Measurements from ENCODE around the gene SUDS3. TPM values are rescaled to one million over a fixed set of nuclear protein-coding genes. Genes with fewer than 3 reads are reported as not detected.
A peak's percentile ranks its signal among the peaks of the same experiment; 100 is the strongest.

Gene SUDS3
- total RNA-seq, 1 experiment from 2014 or later: 42.8 TPM

DNA sequence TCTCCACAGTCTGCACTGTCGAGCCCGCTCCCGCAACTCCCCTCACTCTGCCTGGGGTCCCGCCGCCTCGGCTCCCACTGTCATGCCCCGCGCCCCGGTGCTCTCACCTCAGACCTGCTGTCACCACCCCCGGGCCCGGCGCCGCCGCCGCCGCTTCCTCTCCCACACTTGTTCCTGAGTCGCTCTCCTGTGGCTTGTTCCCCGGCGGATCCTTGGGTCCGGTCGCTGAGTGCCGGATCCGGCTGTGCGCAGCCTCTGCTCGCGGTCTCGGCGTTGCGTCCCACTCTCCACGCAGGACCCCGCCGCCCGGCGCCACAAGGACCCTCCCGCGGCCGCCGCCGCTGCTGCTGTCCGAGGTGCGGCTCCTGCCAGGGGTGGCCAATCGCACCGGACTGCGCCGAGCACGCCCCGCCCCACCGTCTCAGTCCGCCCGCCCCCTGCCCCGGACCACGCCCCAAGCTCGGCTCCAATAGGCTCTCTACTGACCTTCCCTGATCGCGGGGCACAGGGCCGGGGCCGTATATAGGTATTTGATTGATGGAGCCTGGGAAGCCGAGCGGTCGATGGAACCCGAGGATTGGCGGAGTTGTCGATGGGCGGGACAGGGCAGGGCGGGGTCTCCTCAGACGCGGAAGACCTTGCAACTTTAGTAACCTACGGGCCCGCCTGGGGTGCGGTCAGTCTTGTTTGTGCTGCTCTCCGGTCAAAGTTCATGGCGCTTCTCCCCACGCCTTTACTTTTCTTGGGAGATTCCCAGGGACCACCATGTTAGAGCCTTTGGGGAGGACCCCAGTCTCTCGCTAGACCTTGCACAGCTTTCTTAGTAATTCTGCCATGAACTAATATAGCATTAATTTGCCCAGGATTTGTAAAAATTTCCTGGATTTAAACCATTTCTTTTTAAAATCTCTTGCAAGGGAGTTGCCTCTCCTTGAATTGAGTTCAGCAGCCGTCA is 3.5 kb upstream of the SUDS3 start, which contains the start of gene TAOK3:
TSS of gene TAOK3 (minus strand) at position 367 of the 955 bp plus-strand sequence. CDS start 117,340 bp downstream, outside the sequence.
- H3K4me1 ChIP-seq: peaks cover 7% of the 10 kb centered on the region; the same call in 1 of the 2 replicates
- Mint-ChIP-seq H3K4me3 (ENCODE audit: unreplicated experiment) (peak within 1 kb of the TSS; percentile 93), H3K9me3 (ENCODE audit: unreplicated experiment) (no peaks in the 10 kb centered on the region), H3K36me3 (ENCODE audit: insufficient read depth, unreplicated experiment) (peaks cover 6% of the 10 kb centered on the region), H3K4me1 (ENCODE audit: low read depth, unreplicated experiment) (peaks cover 7% of the 10 kb centered on the region), H3K27ac (ENCODE audit: unreplicated experiment) (peak within 1 kb of the TSS; percentile 86), H3K27me3 (ENCODE audit: insufficient read depth, unreplicated experiment) (no peaks in the 10 kb centered on the region)
- H3K27me3 ChIP-seq (replicated peaks; ENCODE audit: control insufficient read depth, insufficient read depth, low read length): no peaks in the 10 kb centered on the region
- H3K4me3 ChIP-seq (ENCODE audit: low read depth, low read length): peak within 1 kb of the TSS; percentile 74
- ChIA-PET POLR2A (interaction anchor here (0.6 to 1.0 kb wide), 3 partner anchors 25 to 559 kb away, joined by 3 to 10 read pairs (median 4); partner anchors contain the start of gene PEBP1), CTCF (interaction anchor here (0.6 to 1.0 kb wide), 5 partner anchors 11 to 252 kb away, joined by 4 to 7 read pairs (median 4); no protein-coding TSS in a partner anchor)
- intact Hi-C loops (cut with micrococcal nuclease; ENCODE audit: unreplicated experiment): loop anchor here (1.0 to 2.0 kb wide), 3 partner anchors 191 to 310 kb away; no protein-coding TSS in a partner anchor
- no peaks in the 10 kb centered on the region for H3K36me3 ChIP-seq (ENCODE audit: control insufficient read depth, insufficient read depth, low read length)
- TF ChIP-seq CTCF (IDR thresholded peaks at IDR 0.05; ENCODE audit: insufficient read depth in 1 of 2, low read depth in 1 of 2, low read length in 1 of 2, severe bottlenecking in 1 of 2, unreplicated experiment in 1 of 2): no peak
- H3K9me3 ChIP-seq: no peaks in the 10 kb centered on the region
- BruUV-seq (replicated peaks): no TSS peak
- peak; percentile 98 to 99 for DNase-seq

- no peaks in the 10 kb centered on the region for H3K9me3 ChIP-seq
- Mint-ChIP-seq H3K9me3 (ENCODE audit: unreplicated experiment) (no peaks in the 10 kb centered on the region), H3K27me3 (ENCODE audit: insufficient read depth, unreplicated experiment) (no peaks in the 10 kb centered on the region), H3K27ac (ENCODE audit: unreplicated experiment) (peak overlapping the region; percentile 86), H3K4me3 (ENCODE audit: unreplicated experiment) (peak overlapping the region; percentile 93), H3K4me1 (ENCODE audit: low read depth, unreplicated experiment) (peaks cover 7% of the 10 kb centered on the region), H3K36me3 (ENCODE audit: insufficient read depth, unreplicated experiment) (peaks cover 6% of the 10 kb centered on the region)
- H3K4me1 ChIP-seq: peaks cover 7% of the 10 kb centered on the region; the same call in 1 of the 2 replicates
- peak overlapping the region; percentile 38 for H3K4me3 ChIP-seq (ENCODE audit: low read depth, low read length)
- no peaks in the 10 kb centered on the region for H3K36me3 ChIP-seq (ENCODE audit: control insufficient read depth, insufficient read depth, low read length)
- intact Hi-C loops (cut with micrococcal nuclease; ENCODE audit: unreplicated experiment): loop anchor here (1.0 to 2.0 kb wide), 3 partner anchors 191 to 311 kb away; no protein-coding TSS in a partner anchor
- TF ChIP-seq CTCF (IDR thresholded peaks at IDR 0.05; ENCODE audit: insufficient read depth in 1 of 2, low read depth in 1 of 2, low read length in 1 of 2, severe bottlenecking in 1 of 2, unreplicated experiment in 1 of 2): no peak
- no peak for DNase-seq
- POLR2A ChIA-PET: interaction anchor here (0.5 kb wide), 2 partner anchors 108 to 252 kb away, joined by 3 to 6 read pairs; no protein-coding TSS in a partner anchor
- CTCF ChIA-PET: no interaction called here
- no peaks in the 10 kb centered on the region for H3K27me3 ChIP-seq (replicated peaks; ENCODE audit: control insufficient read depth, insufficient read depth, low read length)
- BruUV-seq (replicated peaks): no TSS peak
Measured at GRCh38 chr12:118373616-118374015, 2.7 kb upstream of the SUDS3 start.

GRCh38 chr12:118374126-118374725 is 2.1 kb upstream of the SUDS3 start:
- CTCF ChIA-PET: no interaction called here
- TF ChIP-seq CTCF (IDR thresholded peaks at IDR 0.05; ENCODE audit: insufficient read depth in 1 of 2, low read depth in 1 of 2, low read length in 1 of 2, severe bottlenecking in 1 of 2, unreplicated experiment in 1 of 2): no peak
- DNase-seq: no peak
- H3K9me3 ChIP-seq: no peaks in the 10 kb centered on the region
- Mint-ChIP-seq H3K4me1 (ENCODE audit: low read depth, unreplicated experiment) (peaks cover 7% of the 10 kb centered on the region), H3K4me3 (ENCODE audit: unreplicated experiment) (peak overlapping the region; percentile 93), H3K36me3 (ENCODE audit: insufficient read depth, unreplicated experiment) (peaks cover 9% of the 10 kb centered on the region), H3K27me3 (ENCODE audit: insufficient read depth, unreplicated experiment) (no peaks in the 10 kb centered on the region), H3K27ac (ENCODE audit: unreplicated experiment) (peak overlapping the region; percentile 86), H3K9me3 (ENCODE audit: unreplicated experiment) (no peaks in the 10 kb centered on the region)
- H3K4me1 ChIP-seq: peaks cover 7% of the 10 kb centered on the region; the same call in 1 of the 2 replicates
- POLR2A ChIA-PET: interaction anchor here (0.5 kb wide), 2 partner anchors 109 to 253 kb away, joined by 3 to 6 read pairs; no protein-coding TSS in a partner anchor
- no peaks in the 10 kb centered on the region for H3K27me3 ChIP-seq (replicated peaks; ENCODE audit: control insufficient read depth, insufficient read depth, low read length)
- intact Hi-C loops (cut with micrococcal nuclease; ENCODE audit: unreplicated experiment): no loop called here
- H3K4me3 ChIP-seq (ENCODE audit: low read depth, low read length): no peak overlapping the region
- H3K36me3 ChIP-seq (ENCODE audit: control insufficient read depth, insufficient read depth, low read length): no peaks in the 10 kb centered on the region
- BruUV-seq (replicated peaks): no TSS peak
